Heart right ventricle (tissue), 16 donors: ENCODE measurements around the gene MAP4K1. TPM values are rescaled to one million over a fixed set of nuclear protein-coding genes. Genes with fewer than 3 reads are reported as not detected.
A peak's percentile ranks its signal among the peaks of the same experiment; 100 is the strongest.

Experiments used
- ATAC-seq, 8 donors: fragments of 200-7000 bp; cut with Tn5 transposase; one replicate each; pipeline ENCODE4 v1.9.1; 2020; ENCODE audit warnings: mild to moderate bottlenecking in 8 of 8, moderate library complexity in 8 of 8, moderate number of reproducible peaks in 1 of 8
- DNase-seq, 2 donors: peaks; one replicate each; pipeline ENCODE4 v3.0.0-alpha.2; 2020
- H3K27ac ChIP-seq, 10 donors: fragments of 200-600 bp; sonication (generic) in 2 of 10; one replicate each; pipeline versions ENCODE4 v1.5.0 to v1.8.0; 2020 to 2022; ENCODE audit warnings: mild to moderate bottlenecking in 3 of 10
- H3K27me3 ChIP-seq, 7 donors: fragments of 200-600 bp; one replicate each; pipeline ENCODE4 v1.8.0; 2021 to 2022; ENCODE audit warnings: mild to moderate bottlenecking in 2 of 7
- H3K36me3 ChIP-seq, 9 donors: fragments of 200-600 bp; sonication (generic) in 1 of 9; one replicate each; pipeline versions ENCODE4 v1.5.0 to v1.8.0; 2020 to 2022; ENCODE audit warnings: mild to moderate bottlenecking in 2 of 9
- H3K4me1 ChIP-seq, 9 donors: fragments of 200-600 bp; sonication (generic) in 1 of 9; one replicate each; pipeline versions ENCODE4 v1.5.0 to v1.8.0; 2020 to 2022; ENCODE audit warnings: mild to moderate bottlenecking in 4 of 9
- H3K4me3 ChIP-seq, 10 donors: fragments of 200-600 bp; sonication (generic) in 2 of 10; one replicate each; pipeline versions ENCODE4 v1.5.0 to v1.8.0; 2020 to 2022; ENCODE audit warnings: mild to moderate bottlenecking in 7 of 10, moderate library complexity in 2 of 10
- H3K9me3 ChIP-seq, 11 donors: fragments of 200-600 bp in 10 of 11; sonication (generic) in 2 of 11; one replicate each; pipeline versions ENCODE4 v1.5.0 to v1.8.0; 2013 to 2022; ENCODE audit warnings: mild to moderate bottlenecking in 2 of 11, control low read depth in 1 of 11, moderate library complexity in 1 of 11
- WGBS, 2 donors: extraction: QIAGEN DNeasy Blood & Tissue Kit; methylation state at CpG; one replicate each; pipeline ENCODE4 v1.1.7; 2013; ENCODE audit warnings: inconsistent platforms in 1 of 2; 5-methylcytosine and 5-hydroxymethylcytosine counted together
- intact Hi-C, 10 donors: fragments of 100-400 bp; cut with DNase I; formaldehyde crosslinking; loops; one replicate each; pipeline versions ENCODE4 v1.11.1 to v1.14.2; 2022
- polyA plus RNA-seq, 2 donors: library from polyadenylated mRNA; stranded (reverse); fragments of 200-250 nt; gene quantifications; one replicate each; pipeline ENCODE4 v1.2.3, GENCODE V29; 2013
- total RNA-seq, 10 donors: library from RNA; stranded (reverse); fragmentation: NEBNext Ultra II Directional in 3 of 10; extraction: Animal tissue kit (Norgen Biotek cat#: 25700) in 3 of 10; gene quantifications; one replicate each; pipeline versions ENCODE4 v1.2.1 to v1.2.4, GENCODE V29; 2021 to 2023
- TF ChIP-seq, protein P1 (sequence below), 9 donors: fragments of 200-600 bp; sonication (generic) in 2 of 9; IDR thresholded peaks; one replicate each; pipeline versions ENCODE4 v1.5.0 to v1.8.0; 2021 to 2022; ENCODE audit warnings: antibody characterized with exemption in 9 of 9, mild to moderate bottlenecking in 5 of 9, moderate library complexity in 1 of 9
- donor health status: Arrhythmogenic right ventricular cardiomyopathy.
- donor health status: ischemic (EF 13 %, LVEDD 7.1; RV severe dilation, severe dysfunction).
- donor health status: healthy with polysubstance abuse.
- donor health status: DM: no; HTN: yes; CAD: no.
- donor health status: DM: no; HTN: no; CAD: no.
- donor health status: ischemic (EF 25% LVEDD 6.9; RV normal size, moderate dysfunction).
- donor health status: ischemic (EF 25% LVEDD 5.7; RV mildly dilated, moderate dysfunction).
- donor health status: healthy.
- donor health status: DM: yes; HTN: yes; CAD: no.
- donor health status: Ischemic cardiomyopathy.
- donor health status: ischemic (EF 35%, LVEDD 5.7; RV mildly dilated, moderate dysfunction).
- donor health status: nonischemic (EF 11% LVEDD 7.7; RV severe dilation, severe dysfunction).
- donor health status: DM: yes; HTN: yes; CAD: no.
- donor health status: PGD.
- donor health status: ischemic (EF 29% LVEDD 5.4; RV normal size, mild dysfunction).
- donor health status: nonischemic (EF 23%, LVEDD 6.1; RV moderate dilation, normal function).

MAP4K1 gene
- total and polyA plus RNA-seq, 12 donors: 0.52 to 9.1 (median 1.5) TPM

DNA sequence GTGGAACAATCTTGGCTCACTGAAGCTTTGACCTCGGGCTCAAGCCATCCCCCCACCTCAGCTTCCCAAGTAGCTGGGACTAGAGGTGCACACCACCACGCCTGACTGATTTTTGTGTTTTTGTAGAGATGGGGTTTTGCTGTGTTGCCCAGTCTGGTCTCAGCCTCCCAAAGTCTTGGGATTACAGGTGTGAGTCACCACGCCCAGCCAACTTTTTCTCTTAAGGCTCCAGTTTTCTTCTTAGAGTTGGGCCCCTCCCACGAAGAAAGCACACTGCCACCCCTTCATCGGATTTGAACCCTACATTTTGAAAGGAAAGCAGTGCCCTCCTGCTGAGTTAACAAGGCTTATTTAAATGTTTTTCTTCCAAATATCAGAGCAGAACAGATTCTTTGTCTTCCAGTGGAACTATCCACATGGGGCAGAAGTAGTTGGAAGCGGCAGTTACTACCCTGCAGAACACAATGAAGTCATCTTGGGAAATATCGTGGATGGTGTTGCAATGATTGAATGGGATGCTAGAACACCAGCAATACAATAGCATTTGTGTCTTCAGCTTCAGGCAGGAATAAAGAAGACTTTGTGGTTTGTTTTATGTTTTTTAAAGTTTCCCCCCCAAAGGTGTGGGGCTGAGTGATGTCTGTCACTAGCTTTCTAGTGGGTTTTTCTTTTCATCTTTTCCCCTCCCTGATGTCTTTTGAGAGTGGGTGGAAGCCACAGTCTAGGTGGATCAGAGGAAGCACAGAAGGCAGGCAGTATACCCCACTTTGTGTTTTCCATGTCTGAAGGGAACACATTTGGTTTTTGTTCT, 38.6 kb upstream of the MAP4K1 start:
- DNase-seq (no peak), ATAC-seq (peak in 1 of 8 donors; percentile 44)
- peaks cover 39 to 100% (median 100%) of the 10 kb centered on the region in 9 donors for H3K4me1 ChIP-seq
- H3K36me3 ChIP-seq: peaks cover 0 to 40% (median 0%) of the 10 kb centered on the region in 9 donors
- no peak overlapping the region for H3K4me3 ChIP-seq
- TF ChIP-seq, protein P1, sequence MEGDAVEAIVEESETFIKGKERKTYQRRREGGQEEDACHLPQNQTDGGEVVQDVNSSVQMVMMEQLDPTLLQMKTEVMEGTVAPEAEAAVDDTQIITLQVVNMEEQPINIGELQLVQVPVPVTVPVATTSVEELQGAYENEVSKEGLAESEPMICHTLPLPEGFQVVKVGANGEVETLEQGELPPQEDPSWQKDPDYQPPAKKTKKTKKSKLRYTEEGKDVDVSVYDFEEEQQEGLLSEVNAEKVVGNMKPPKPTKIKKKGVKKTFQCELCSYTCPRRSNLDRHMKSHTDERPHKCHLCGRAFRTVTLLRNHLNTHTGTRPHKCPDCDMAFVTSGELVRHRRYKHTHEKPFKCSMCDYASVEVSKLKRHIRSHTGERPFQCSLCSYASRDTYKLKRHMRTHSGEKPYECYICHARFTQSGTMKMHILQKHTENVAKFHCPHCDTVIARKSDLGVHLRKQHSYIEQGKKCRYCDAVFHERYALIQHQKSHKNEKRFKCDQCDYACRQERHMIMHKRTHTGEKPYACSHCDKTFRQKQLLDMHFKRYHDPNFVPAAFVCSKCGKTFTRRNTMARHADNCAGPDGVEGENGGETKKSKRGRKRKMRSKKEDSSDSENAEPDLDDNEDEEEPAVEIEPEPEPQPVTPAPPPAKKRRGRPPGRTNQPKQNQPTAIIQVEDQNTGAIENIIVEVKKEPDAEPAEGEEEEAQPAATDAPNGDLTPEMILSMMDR (IDR thresholded peaks at IDR 0.05): no peak
- no peaks in the 10 kb centered on the region for H3K9me3 ChIP-seq
- no peaks in the 10 kb centered on the region for H3K27me3 ChIP-seq
- intact Hi-C loops: loop anchor here in 2 of 10 donors (10.0 kb wide), 2 partner anchors 178 to 188 kb away; partner anchors contain the start of genes ECH1 (in 1 of the 2) and HNRNPL (in 1 of the 2)
- 63 to 66% methylated on average over 7 of the region's 7 CpGs for WGBS, 2 donors
- H3K27ac ChIP-seq: peak overlapping the region in 9 of 10 donors; percentile 88 to 99 (median 97)

GRCh38 chr19:38655148-38655824, 37.5 kb upstream of the MAP4K1 start:
- WGBS, 2 donors: 39 to 43% methylated on average over 5 of the region's 5 CpGs
- intact Hi-C loops: loop anchor here in 2 of 10 donors (10.0 kb wide), 2 partner anchors 180 to 190 kb away; partner anchors contain the start of genes ECH1 (in 1 of the 2) and HNRNPL (in 1 of the 2)
- Histone ChIP-seq H3K27ac (peak overlapping the region; percentile 10 to 99 (median 96)), H3K9me3 (no peaks in the 10 kb centered on the region), H3K36me3 (peaks cover 0 to 33% (median 0%) of the 10 kb centered on the region in 9 donors), H3K4me1 (peaks cover 41 to 100% (median 100%) of the 10 kb centered on the region in 9 donors), H3K4me3 (peak overlapping the region in 1 of 10 donors; percentile 6), H3K27me3 (no peaks in the 10 kb centered on the region)
- DNase-seq (no peak), ATAC-seq (no peak)
- TF ChIP-seq, protein P1 (IDR thresholded peaks at IDR 0.05): no peak

DNA sequence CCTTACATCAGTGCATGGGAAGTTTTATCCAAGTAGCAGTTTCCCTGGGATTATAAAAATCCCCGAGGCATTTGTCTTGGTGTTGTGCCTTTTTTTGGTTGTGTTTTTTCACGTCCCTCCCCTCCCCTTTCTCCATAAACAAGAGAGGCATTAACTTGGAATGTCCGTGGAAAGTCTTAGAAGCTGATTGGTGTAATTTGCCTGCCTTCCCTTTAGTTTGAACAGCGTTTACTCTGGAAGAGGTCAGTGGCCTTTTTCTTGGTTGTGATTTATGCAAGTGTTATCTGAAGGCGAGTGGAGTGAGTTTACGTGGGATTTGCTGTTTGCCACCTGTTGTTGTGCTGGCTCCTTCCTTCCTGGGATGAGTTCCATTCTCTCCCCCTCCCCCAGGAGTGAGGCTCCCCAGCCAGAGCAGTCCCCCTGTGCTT, 36.9 kb upstream of the MAP4K1 start:
- TF ChIP-seq, protein P1 (IDR thresholded peaks at IDR 0.05): no peak
- 9 to 10% methylated on average over 6 of the region's 6 CpGs for WGBS, 2 donors
- ATAC-seq (no peak), DNase-seq (no peak)
- Histone ChIP-seq H3K4me1 (peaks cover 45 to 100% (median 100%) of the 10 kb centered on the region in 9 donors), H3K36me3 (peaks cover 0 to 33% (median 0%) of the 10 kb centered on the region in 9 donors), H3K27ac (peak overlapping the region; percentile 10 to 99 (median 96)), H3K9me3 (no peaks in the 10 kb centered on the region), H3K27me3 (no peaks in the 10 kb centered on the region), H3K4me3 (peak overlapping the region in 2 of 10 donors; percentile 3 to 6)
- intact Hi-C loops: loop anchor here in 6 of 10 donors (5.0 to 10.0 kb wide), 8 partner anchors 38 to 190 kb away; partner anchors contain the start of genes ECH1 (in 1 of the 6) and HNRNPL (in 1 of the 6)
